WERI-Rb-1 (cell line): ENCODE measurements around the gene IL11RA.
A peak's percentile ranks its signal among the peaks of the same experiment; 100 is the strongest.

Experiments
- DNase-seq: peaks from one replicate; pipeline ENCODE4 v3.0.0-alpha.2; 2020
- H3K27ac ChIP-seq: fragments of 250-450 bp; sonication (Bioruptor Pico); 2 replicates; pipeline ENCODE4 v1.5.1; 2020; ENCODE audit warnings: mild to moderate bottlenecking, moderate library complexity
- H3K27me3 ChIP-seq: fragments of 250-450 bp; sonication (Bioruptor Pico); 2 replicates; pipeline ENCODE4 v1.5.1; 2021; ENCODE audit warnings: mild to moderate bottlenecking, low read depth, moderate library complexity; ENCODE audit not compliant: insufficient read depth, severe bottlenecking
- H3K36me3 ChIP-seq: fragments of 250-450 bp; sonication (Bioruptor Pico); 2 replicates; pipeline ENCODE4 v1.5.1; 2020; ENCODE audit warnings: mild to moderate bottlenecking, moderate library complexity
- H3K4me3 ChIP-seq: 2 replicates; pipeline ENCODE4 v1.5.1; 2011; ENCODE audit warnings: low read depth, mild to moderate bottlenecking, control low read depth, low read length
- H3K9me3 ChIP-seq: fragments of 250-450 bp; sonication (Bioruptor Pico); 2 replicates; pipeline ENCODE4 v1.5.1; 2021; ENCODE audit warnings: mild to moderate bottlenecking, moderate library complexity; ENCODE audit not compliant: severe bottlenecking
- TF ChIP-seq, protein P1 (sequence below): IDR thresholded peaks from 2 replicates; pipeline ENCODE4 v1.5.1; 2011; ENCODE audit warnings: low read depth, mild to moderate bottlenecking, control low read depth, inconsistent platforms, low read length

The IL11RA gene

DNA sequence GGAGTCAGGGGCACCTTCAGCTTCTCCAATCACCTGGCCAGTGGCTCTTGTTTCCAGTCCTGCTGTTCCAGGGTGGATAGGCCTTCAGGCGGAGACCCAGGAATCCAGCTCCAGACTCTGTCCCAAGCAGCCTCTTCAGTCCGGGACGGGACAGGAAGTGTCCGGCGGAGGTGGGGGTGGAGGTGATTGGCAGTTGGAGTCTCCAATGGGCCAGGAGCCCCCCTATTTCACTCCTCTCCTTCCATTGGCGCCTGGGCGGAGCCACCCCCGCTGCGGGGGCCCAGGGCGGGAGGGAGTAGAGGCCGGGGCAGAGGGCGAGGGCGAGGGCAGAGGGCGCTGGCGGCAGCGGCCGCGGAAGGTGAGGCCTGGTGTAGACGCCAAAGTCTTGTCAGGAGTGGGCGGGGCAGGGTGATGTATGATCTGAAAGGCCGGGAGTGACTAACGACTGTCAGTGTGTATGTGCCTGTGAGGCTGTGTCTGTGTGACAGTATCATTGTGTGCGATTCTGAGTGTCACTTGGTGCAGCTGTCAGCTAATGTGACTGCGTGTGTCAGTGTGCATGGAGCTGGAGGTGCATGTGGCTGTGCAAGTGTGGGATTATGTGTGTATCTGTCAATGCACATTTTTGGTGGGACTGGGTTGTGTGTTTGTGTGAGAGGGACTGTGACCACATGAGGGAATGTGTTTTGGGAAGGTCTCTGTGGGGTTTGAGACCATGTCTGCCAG lies at the start of gene IL11RA:
IL11RA (plus strand) TSS at position 310 of the 726 bp plus-strand sequence. CDS start 3,033 bp downstream, outside the sequence.
- DNase-seq: peak; percentile 91
- TF ChIP-seq, protein P1, sequence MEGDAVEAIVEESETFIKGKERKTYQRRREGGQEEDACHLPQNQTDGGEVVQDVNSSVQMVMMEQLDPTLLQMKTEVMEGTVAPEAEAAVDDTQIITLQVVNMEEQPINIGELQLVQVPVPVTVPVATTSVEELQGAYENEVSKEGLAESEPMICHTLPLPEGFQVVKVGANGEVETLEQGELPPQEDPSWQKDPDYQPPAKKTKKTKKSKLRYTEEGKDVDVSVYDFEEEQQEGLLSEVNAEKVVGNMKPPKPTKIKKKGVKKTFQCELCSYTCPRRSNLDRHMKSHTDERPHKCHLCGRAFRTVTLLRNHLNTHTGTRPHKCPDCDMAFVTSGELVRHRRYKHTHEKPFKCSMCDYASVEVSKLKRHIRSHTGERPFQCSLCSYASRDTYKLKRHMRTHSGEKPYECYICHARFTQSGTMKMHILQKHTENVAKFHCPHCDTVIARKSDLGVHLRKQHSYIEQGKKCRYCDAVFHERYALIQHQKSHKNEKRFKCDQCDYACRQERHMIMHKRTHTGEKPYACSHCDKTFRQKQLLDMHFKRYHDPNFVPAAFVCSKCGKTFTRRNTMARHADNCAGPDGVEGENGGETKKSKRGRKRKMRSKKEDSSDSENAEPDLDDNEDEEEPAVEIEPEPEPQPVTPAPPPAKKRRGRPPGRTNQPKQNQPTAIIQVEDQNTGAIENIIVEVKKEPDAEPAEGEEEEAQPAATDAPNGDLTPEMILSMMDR: no peak
- peaks cover 15% of the 10 kb centered on the region for H3K36me3 ChIP-seq
- H3K9me3 ChIP-seq: no peaks in the 10 kb centered on the region
- peak within 1 kb of the TSS; percentile 51 for H3K4me3 ChIP-seq
- H3K27ac ChIP-seq: peak within 1 kb of the TSS; percentile 81
- H3K27me3 ChIP-seq: no peaks in the 10 kb centered on the region

DNA sequence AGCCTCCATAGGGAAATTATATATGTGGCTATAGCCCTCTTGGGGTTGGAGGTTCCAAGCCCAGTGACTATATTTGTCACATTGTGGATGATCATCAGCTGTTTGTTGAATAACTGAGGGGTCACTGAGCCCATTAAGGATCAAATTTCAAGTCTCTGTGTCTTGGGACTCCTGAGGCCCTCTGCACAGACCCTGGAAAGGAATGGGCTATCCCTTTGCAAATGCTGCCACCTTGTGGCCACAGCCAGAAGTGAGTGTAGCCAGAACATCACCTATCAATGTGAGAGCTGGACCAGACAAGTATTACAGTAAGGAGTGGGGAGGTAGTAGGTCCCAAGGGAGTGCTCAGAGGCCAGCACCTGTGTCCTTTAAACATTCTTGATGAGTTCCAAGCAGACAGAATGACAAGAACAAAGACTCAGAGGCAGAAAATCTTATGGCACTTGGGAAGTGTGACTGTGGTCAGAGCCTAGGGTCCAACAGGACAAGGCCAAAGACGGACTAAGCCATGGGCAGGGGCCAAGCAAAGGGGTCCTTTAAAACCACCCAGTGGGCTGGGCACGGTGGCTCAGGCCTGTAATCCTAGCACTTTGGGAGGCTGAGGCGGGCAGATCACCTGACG lies 48.3 kb upstream of the IL11RA start:
- no peaks in the 10 kb centered on the region for H3K9me3 ChIP-seq
- no peaks in the 10 kb centered on the region for H3K27me3 ChIP-seq
- no peak overlapping the region for H3K27ac ChIP-seq
- no peaks in the 10 kb centered on the region for H3K36me3 ChIP-seq
- H3K4me3 ChIP-seq: no peak overlapping the region
- TF ChIP-seq, protein P1: peak; percentile 83
- peak; percentile 84 for DNase-seq

DNA sequence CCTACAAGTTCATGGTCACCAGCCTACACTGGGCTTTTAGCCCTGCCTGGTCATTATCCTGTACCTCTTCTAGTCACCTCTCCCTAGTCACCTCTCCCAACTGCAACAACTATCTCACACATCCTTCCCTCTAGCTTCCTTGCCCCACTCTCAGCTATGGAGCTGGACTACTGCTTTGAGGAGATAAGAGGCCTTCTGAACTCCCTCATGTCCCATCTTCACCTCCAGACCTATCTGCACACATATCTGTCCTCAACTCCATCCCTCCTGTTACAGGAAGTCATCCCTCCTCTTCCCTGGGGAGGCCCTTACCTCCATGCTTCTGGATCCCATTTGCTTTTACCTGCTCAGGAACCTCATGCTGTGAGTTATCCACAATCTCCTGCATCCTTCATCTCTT lies 45.8 kb upstream of the IL11RA start:
- TF ChIP-seq, protein P1: no peak
- Histone ChIP-seq H3K9me3 (no peaks in the 10 kb centered on the region), H3K27me3 (no peaks in the 10 kb centered on the region), H3K4me3 (no peak overlapping the region), H3K36me3 (no peaks in the 10 kb centered on the region; the same call in 1 of the 2 replicates), H3K27ac (no peak overlapping the region)
- DNase-seq: no peak

DNA sequence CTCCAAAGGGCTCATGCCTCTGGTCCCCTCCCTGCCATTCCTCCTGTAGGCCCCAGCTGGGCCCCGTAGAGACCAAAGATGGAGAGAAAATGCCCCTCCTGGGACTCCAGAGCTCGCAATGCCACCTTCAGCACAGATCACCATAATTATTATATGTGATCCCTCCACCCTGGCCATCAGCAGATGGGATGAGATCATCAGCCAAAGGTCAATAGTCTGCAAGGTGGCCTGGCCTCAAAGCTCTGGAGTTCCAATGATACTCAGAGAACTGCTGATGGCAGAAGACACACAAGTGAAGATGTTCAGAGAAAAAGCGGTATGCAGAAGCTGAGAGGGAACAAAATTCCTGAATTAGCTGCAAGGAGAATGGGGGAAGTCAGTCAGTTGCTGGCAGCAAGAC lies 45.1 kb upstream of the IL11RA start:
- TF ChIP-seq, protein P1: no peak
- no peaks in the 10 kb centered on the region for H3K27me3 ChIP-seq
- H3K27ac ChIP-seq: no peak overlapping the region
- no peaks in the 10 kb centered on the region; the same call in 1 of the 2 replicates for H3K36me3 ChIP-seq
- no peaks in the 10 kb centered on the region for H3K9me3 ChIP-seq
- no peak for DNase-seq
- no peak overlapping the region for H3K4me3 ChIP-seq

DNA sequence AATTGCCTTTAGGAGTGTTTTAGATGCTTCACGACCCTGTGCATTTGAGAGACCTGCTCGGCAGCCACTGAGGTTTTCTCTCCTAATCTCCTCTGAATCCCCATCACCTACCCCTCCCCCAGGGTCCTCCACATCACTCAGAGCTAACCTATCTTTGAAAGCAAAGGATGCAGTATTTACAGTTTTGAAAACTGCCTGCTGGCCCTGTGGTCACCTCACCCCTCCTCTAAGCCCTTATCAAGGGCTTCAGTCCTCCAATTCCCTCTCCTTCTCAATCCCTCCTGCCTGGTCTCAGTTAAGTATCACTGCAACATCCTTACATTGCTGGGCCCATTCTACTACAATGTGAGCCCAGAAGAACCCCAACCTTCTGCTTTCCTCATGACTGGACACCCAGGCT lies 44.7 kb upstream of the IL11RA start:
- TF ChIP-seq, protein P1: no peak
- no peaks in the 10 kb centered on the region; the same call in 1 of the 2 replicates for H3K36me3 ChIP-seq
- no peak for DNase-seq
- no peaks in the 10 kb centered on the region for H3K9me3 ChIP-seq
- H3K27me3 ChIP-seq: no peaks in the 10 kb centered on the region
- H3K27ac ChIP-seq: no peak overlapping the region
- H3K4me3 ChIP-seq: no peak overlapping the region
